Measurements from ENCODE around the gene NOC4L.

- TF ChIP-seq CTCF (IDR thresholded peaks at IDR 0.05; ENCODE audit: insufficient read depth, low read length, poor library complexity, severe bottlenecking) (no peak), EZH2phosphoT487 (conservative IDR thresholded peaks at IDR 0.05; ENCODE audit: low read length) (no peak)
Measured at GRCh38 chr12:132180648-132181546, 36.6 kb downstream of the NOC4L start.

Measured in SU-DHL-6 (cell line).